CD14-positive monocyte (primary cell): ENCODE results near the gene MT1A. TPM values are rescaled to one million over a fixed set of nuclear protein-coding genes. Genes with fewer than 3 reads are reported as not detected.

Experiments
- DNase-seq, 3 donors: peaks; one replicate each; pipeline ENCODE4 v3.0.0-alpha.2; 2011 to 2022
- H2AFZ ChIP-seq: 2 replicates; pipeline ENCODE4 v1.6.0; 2012; ENCODE audit warnings: mild to moderate bottlenecking, low read depth, low read length, inconsistent platforms; ENCODE audit not compliant: insufficient read depth, poor library complexity, severe bottlenecking
- H3K27ac ChIP-seq, 2 donors: 1 replicate in 1 of 2; 2 replicates in 1 of 2; pipeline ENCODE4 v1.5.1; 2012 to 2013; ENCODE audit warnings: low read length in 2 of 2, control low read depth in 1 of 2, inconsistent platforms in 1 of 2, low read depth in 1 of 2, mild to moderate bottlenecking in 1 of 2
- H3K27me3 ChIP-seq, 2 donors: one replicate each; pipeline versions ENCODE4 v1.6.0 to v1.6.1; 2011 to 2013; ENCODE audit warnings: low read length in 2 of 2; ENCODE audit not compliant: control insufficient read depth in 2 of 2, insufficient read depth in 2 of 2
- H3K36me3 ChIP-seq, 2 donors: replicated peaks in 1 of 2; 1 replicate in 1 of 2; 2 replicates in 1 of 2; pipeline versions ENCODE4 v1.5.1 to v1.6.1; 2012 to 2013; ENCODE audit warnings: low read length in 2 of 2, control low read depth in 1 of 2, inconsistent platforms in 1 of 2, mild to moderate bottlenecking in 1 of 2; ENCODE audit not compliant: insufficient read depth in 2 of 2, control insufficient read depth in 1 of 2
- H3K4me1 ChIP-seq, 2 donors: 1 replicate in 1 of 2; 2 replicates in 1 of 2; pipeline versions ENCODE4 v1.5.1 to v1.6.1; 2012 to 2013; ENCODE audit warnings: low read length in 2 of 2, control low read depth in 1 of 2, inconsistent platforms in 1 of 2, mild to moderate bottlenecking in 1 of 2, moderate library complexity in 1 of 2; ENCODE audit not compliant: insufficient read depth in 2 of 2, control insufficient read depth in 1 of 2
- H3K4me2 ChIP-seq: replicated peaks from 2 replicates; pipeline ENCODE3; 2012; ENCODE audit warnings: low read length, moderate library complexity, mild to moderate bottlenecking; ENCODE audit not compliant: poor library complexity, severe bottlenecking; ENCODE audit errors: extremely low read depth
- H3K4me3 ChIP-seq, 3 experiments: fragments of 200-600 bp in 1 of 3; sonication (generic) in 1 of 3; replicated peaks in 1 of 3; 1 replicate in 2 of 3; 2 replicates in 1 of 3; pipeline ENCODE4 v1.5.1; 2011 to 2013; ENCODE audit warnings: low read length in 3 of 3, mild to moderate bottlenecking in 3 of 3, control low read depth in 2 of 3, low read depth in 2 of 3, inconsistent platforms in 1 of 3, moderate library complexity in 1 of 3
- H3K79me2 ChIP-seq: 2 replicates; pipeline ENCODE4 v1.6.0; 2012; ENCODE audit warnings: mild to moderate bottlenecking, control low read depth, inconsistent platforms, low read length, moderate library complexity; ENCODE audit not compliant: insufficient read depth
- H3K9ac ChIP-seq: 2 replicates; pipeline ENCODE4 v1.6.0; 2017; ENCODE audit warnings: low read length, mild to moderate bottlenecking; ENCODE audit not compliant: insufficient read depth, poor library complexity, severe bottlenecking
- H3K9me3 ChIP-seq, 2 donors: replicated peaks in 1 of 2; 1 replicate in 1 of 2; 2 replicates in 1 of 2; pipeline versions ENCODE4 v1.5.1 to v1.6.1; 2012 to 2013; ENCODE audit warnings: low read length in 2 of 2, control low read depth in 1 of 2; ENCODE audit not compliant: control insufficient read depth in 1 of 2, insufficient read depth in 1 of 2
- H4K20me1 ChIP-seq: 2 replicates; pipeline ENCODE4 v1.6.0; 2012; ENCODE audit warnings: mild to moderate bottlenecking, low read length, control low read depth, moderate library complexity; ENCODE audit not compliant: insufficient read depth
- H3K27ac Mint-ChIP-seq, 7 donors: one replicate each; pipeline ENCODE4 v1.8.0; 2020; ENCODE audit warnings: mild to moderate bottlenecking in 7 of 7, mixed read lengths in 7 of 7, moderate library complexity in 6 of 7, inconsistent platforms in 2 of 7
- H3K27me3 Mint-ChIP-seq, 3 donors: one replicate each; pipeline ENCODE4 v1.8.0; 2021 to 2022; ENCODE audit warnings: low read depth in 3 of 3, mild to moderate bottlenecking in 3 of 3, mixed read lengths in 3 of 3, moderate library complexity in 3 of 3, inconsistent platforms in 1 of 3
- H3K36me3 Mint-ChIP-seq, 2 donors: one replicate each; pipeline ENCODE4 v1.8.0; 2020; ENCODE audit warnings: mixed read lengths in 2 of 2, inconsistent platforms in 1 of 2, mild to moderate bottlenecking in 1 of 2
- H3K4me1 Mint-ChIP-seq: one replicate; pipeline ENCODE4 v1.8.0; 2020; ENCODE audit warnings: mild to moderate bottlenecking, mixed read lengths
- H3K4me3 Mint-ChIP-seq, 2 donors: one replicate each; pipeline ENCODE4 v1.8.0; 2020; ENCODE audit warnings: mild to moderate bottlenecking in 2 of 2, mixed read lengths in 2 of 2, moderate library complexity in 1 of 2
- H3K9me3 Mint-ChIP-seq, 7 donors: one replicate each; pipeline ENCODE4 v1.8.0; 2020 to 2022; ENCODE audit warnings: mixed read lengths in 7 of 7, mild to moderate bottlenecking in 6 of 7, moderate library complexity in 6 of 7, inconsistent platforms in 2 of 7
- CTCF ChIP-seq: fragments of 200-600 bp; IDR thresholded peaks from one replicate; pipeline ENCODE4 v1.8.0; 2022; ENCODE audit warnings: antibody characterized with exemption, mild to moderate bottlenecking
- WGBS: methylation state at CpG from one replicate; pipeline ENCODE4 v1.1.5; 2013; ENCODE audit warnings: missing lambda C conversion rate; ENCODE audit not compliant: insufficient coverage; 5-methylcytosine and 5-hydroxymethylcytosine counted together
- intact Hi-C, 2 donors: fragments of 100-400 bp; cut with micrococcal nuclease; formaldehyde crosslinking; loops; one replicate each; pipeline versions ENCODE4 v1.15.0 to v1.15.1; 2023
- polyA plus RNA-seq, 3 donors: library from polyadenylated mRNA; depleted of rRNA in 1 of 3; unstranded in 2 of 3; stranded (reverse) in 1 of 3; fragments of 300-500 nt in 2 of 3; fragments of >200 nt in 1 of 3; fragmentation: Illumina TruSeq in 2 of 3; gene quantifications; 1 replicate in 2 of 3; 2 replicates in 1 of 3; pipeline ENCODE4 v1.2.3, GENCODE V29; 2012 to 2021

The MT1A gene
- polyA plus RNA-seq, 3 donors, result not detected

GRCh38 chr16:56634715-56635440, 3.6 kb upstream of the MT1A start:
- H3K27me3 Mint-ChIP-seq, result peaks cover 96 to 100% (median 97%) of the 10 kb centered on the region in 3 donors
- no peak overlapping the region for H3K27ac Mint-ChIP-seq
- Histone ChIP-seq H4K20me1 (no peaks in the 10 kb centered on the region), H3K36me3 (no peaks in the 10 kb centered on the region), H3K79me2 (no peaks in the 10 kb centered on the region), H2AFZ (no peak overlapping the region), H3K4me1 (peaks cover 13 to 20% of the 10 kb centered on the region in 2 donors), H3K27ac (no peak overlapping the region), H3K9me3 (peaks cover 0 to 67% of the 10 kb centered on the region in 2 donors), H3K9ac (no peak overlapping the region), H3K4me2 (no peak overlapping the region), H3K27me3 (peaks cover 91 to 99% of the 10 kb centered on the region in 2 donors), H3K4me3 (no peak overlapping the region)
- TF ChIP-seq CTCF, result no peak
- WGBS, result 5% methylated on average over 42 of the region's 47 CpGs
- H3K4me1 Mint-ChIP-seq, result peaks cover 33% of the 10 kb centered on the region
- peaks cover 0 to 21% (median 10%) of the 10 kb centered on the region in 7 donors for H3K9me3 Mint-ChIP-seq
- peaks cover 0 to 9% of the 10 kb centered on the region in 2 donors for H3K36me3 Mint-ChIP-seq
- no peak for DNase-seq
- H3K4me3 Mint-ChIP-seq, result peak overlapping the region in 1 of 2 donors; percentile 78
- intact Hi-C loops, result no loop called here

GRCh38 chr16:56635441-56635967, 3.0 kb upstream of the MT1A start:
- Histone ChIP-seq H3K9ac (no peak overlapping the region), H3K4me2 (no peak overlapping the region), H3K4me3 (no peak overlapping the region), H3K4me1 (peaks cover 13 to 20% of the 10 kb centered on the region in 2 donors), H4K20me1 (no peaks in the 10 kb centered on the region), H3K36me3 (no peaks in the 10 kb centered on the region), H3K9me3 (peaks cover 0 to 67% of the 10 kb centered on the region in 2 donors), H3K79me2 (no peaks in the 10 kb centered on the region), H3K27me3 (peaks cover 95 to 99% of the 10 kb centered on the region in 2 donors), H2AFZ (no peak overlapping the region), H3K27ac (no peak overlapping the region)
- peaks cover 0 to 21% (median 10%) of the 10 kb centered on the region in 7 donors for H3K9me3 Mint-ChIP-seq
- intact Hi-C loops, result no loop called here
- TF ChIP-seq CTCF, result no peak
- no peak overlapping the region for H3K27ac Mint-ChIP-seq
- H3K4me3 Mint-ChIP-seq, result peak overlapping the region in 1 of 2 donors; percentile 91
- H3K27me3 Mint-ChIP-seq, result peaks cover 96 to 100% (median 98%) of the 10 kb centered on the region in 3 donors
- DNase-seq, result no peak
- H3K36me3 Mint-ChIP-seq, result peaks cover 0 to 9% of the 10 kb centered on the region in 2 donors
- peaks cover 27% of the 10 kb centered on the region for H3K4me1 Mint-ChIP-seq
- WGBS, result 1% methylated on average over 35 of the region's 40 CpGs
